ENCODE data around the gene TMA16.

- no peak for TF ChIP-seq CTCF (IDR thresholded peaks at IDR 0.05; ENCODE audit: poor library complexity, severe bottlenecking)
- no peak for TF ChIP-seq EZH2 (IDR thresholded peaks at IDR 0.05; ENCODE audit: borderline replicate concordance, insufficient read depth, low read length, poor library complexity, severe bottlenecking)
- TF ChIP-seq POLR2AphosphoS5 (IDR thresholded peaks at IDR 0.05) = no peak
- no peak for TF ChIP-seq SMC3 (conservative IDR thresholded peaks at IDR 0.05; ENCODE audit: poor library complexity)
- no peak for TF ChIP-seq EP300 (conservative IDR thresholded peaks at IDR 0.05; ENCODE audit: poor library complexity, severe bottlenecking)
- no peak for TF ChIP-seq RAD21 (conservative IDR thresholded peaks at IDR 0.05)
- TF ChIP-seq REST (IDR thresholded peaks at IDR 0.05; ENCODE audit: borderline replicate concordance) = no peak
These were observed 31.5 kb downstream of the TMA16 start for GRCh38 chr4:163525982-163526381.
